HG03378 (cell line): Measurements from ENCODE around the gene ZC3H14.

Source experiments
- ATAC-seq: cut with Tn5 transposase; IDR thresholded peaks from one replicate; pipeline ENCODE4 v1.9.1; 2021; ENCODE audit warnings: mild to moderate bottlenecking, moderate library complexity; ENCODE audit not compliant: unreplicated experiment

The ZC3H14 gene

GRCh38 chr14:88551980-88552431, 10.8 kb upstream of the ZC3H14 start:
- no peak for ATAC-seq

- no peak for ATAC-seq
These were observed 10.0 kb upstream of the ZC3H14 start for GRCh38 chr14:88552876-88553275.

GRCh38 chr14:88553886-88554456, 8.9 kb upstream of the ZC3H14 start:
- ATAC-seq = no peak

GRCh38 chr14:88554457-88555286, 8.2 kb upstream of the ZC3H14 start, which contains the start of gene PTPN21:
Gene PTPN21, minus strand, starts transcription at chr14:88555007. Its CDS starts 4,590 bp downstream, at chr14:88550417.
- no peak for ATAC-seq

- ATAC-seq = no peak
These were observed 6.3 kb upstream of the ZC3H14 start for GRCh38 chr14:88556581-88556980.

GRCh38 chr14:88559852-88560251, 3.0 kb upstream of the ZC3H14 start:
- no peak for ATAC-seq

- peak; percentile 21 for ATAC-seq
These were observed 356 bp upstream of the ZC3H14 start for GRCh38 chr14:88562532-88562830.

GRCh38 chr14:88563845-88564244, 1.0 kb downstream of the ZC3H14 start:
- ATAC-seq = no peak

GRCh38 chr14:88565427-88565826, 2.6 kb downstream of the ZC3H14 start:
- ATAC-seq = no peak

GRCh38 chr14:88568196-88568595, 5.4 kb downstream of the ZC3H14 start:
- no peak for ATAC-seq

GRCh38 chr14:88572117-88572516, 9.3 kb downstream of the ZC3H14 start:
- ATAC-seq = no peak

GRCh38 chr14:88576222-88576621, 13.4 kb downstream of the ZC3H14 start:
- no peak for ATAC-seq

GRCh38 chr14:88584451-88584850, 21.6 kb downstream of the ZC3H14 start:
- ATAC-seq = no peak

GRCh38 chr14:88588081-88588480, 25.2 kb downstream of the ZC3H14 start:
- no peak for ATAC-seq

GRCh38 chr14:88590173-88590572, 27.3 kb downstream of the ZC3H14 start:
- ATAC-seq = no peak

GRCh38 chr14:88592031-88592430, 29.2 kb downstream of the ZC3H14 start:
- ATAC-seq = no peak

- ATAC-seq = no peak
These were observed 34.2 kb downstream of the ZC3H14 start for GRCh38 chr14:88597038-88597437.

- no peak for ATAC-seq
These were observed 34.8 kb downstream of the ZC3H14 start for GRCh38 chr14:88597601-88598000.

GRCh38 chr14:88598097-88598675, 35.3 kb downstream of the ZC3H14 start:
- no peak for ATAC-seq

- no peak for ATAC-seq
These were observed 36.5 kb downstream of the ZC3H14 start for GRCh38 chr14:88599326-88599725.

- ATAC-seq = peak; percentile 97
These were observed 37.1 kb downstream of the ZC3H14 start for GRCh38 chr14:88599761-88600439.

GRCh38 chr14:88604212-88604611, 41.4 kb downstream of the ZC3H14 start:
- no peak for ATAC-seq
